ENCODE data around the gene MRPS31.
"Not testable (repeated sequence)": the region's sequence is repeated elsewhere in the genome, so short reads cannot be mapped to it uniquely, and the experiment has no call there.

Gene MRPS31

GRCh38 chr13:40790154-40790616 is 19.2 kb upstream of the MRPS31 start:
- Histone ChIP-seq H3K9me3 (ENCODE audit: insufficient read depth, low read length) (no peaks in the 10 kb centered on the region), H3F3A (ENCODE audit: insufficient read depth) (0 out of 2 replicates have a peak, but pooled peaks cover 5% of the 10 kb centered on the region), H3K36me3 (ENCODE audit: low read length) (no peaks in the 10 kb centered on the region), H3K9ac (ENCODE audit: low read length) (peak overlapping the region; percentile 82), H2AFZ (ENCODE audit: low read depth, low read length, severe bottlenecking) (peak overlapping the region; percentile 68), H3K9me2 (replicated peaks; ENCODE audit: insufficient read depth, low read length) (no peaks in the 10 kb centered on the region), H3K27me3 (ENCODE audit: low read length) (no peaks in the 10 kb centered on the region), H3K79me2 (ENCODE audit: insufficient read depth, low read length) (peaks cover 11% of the 10 kb centered on the region; the same call in 1 of the 2 replicates), H4K20me1 (ENCODE audit: low read depth, low read length) (no peaks in the 10 kb centered on the region), H3K4me3 (ENCODE audit: insufficient read depth, low read length, poor library complexity, severe bottlenecking) (peak overlapping the region; percentile 66), H3K27ac (ENCODE audit: low read depth, low read length) (peak overlapping the region; percentile 67), H3K4me2 (ENCODE audit: low read depth, low read length, poor library complexity, severe bottlenecking) (peak overlapping the region; percentile 71)
- TF ChIP-seq CTCF (IDR thresholded peaks at IDR 0.05; ENCODE audit: insufficient read depth, low read length, poor library complexity, severe bottlenecking) = no peak
- no peak for TF ChIP-seq EZH2phosphoT487 (conservative IDR thresholded peaks at IDR 0.05; ENCODE audit: low read length)

- Histone ChIP-seq H3K36me3 (ENCODE audit: low read length) (no peaks in the 10 kb centered on the region), H3K9me3 (ENCODE audit: insufficient read depth, low read length) (no peaks in the 10 kb centered on the region), H3F3A (ENCODE audit: insufficient read depth) (0 out of 2 replicates have a peak, but pooled peaks cover 5% of the 10 kb centered on the region), H3K4me2 (ENCODE audit: low read depth, low read length, poor library complexity, severe bottlenecking) (peak within 1 kb of the TSS; percentile 71), H3K79me2 (ENCODE audit: insufficient read depth, low read length) (peaks cover 11% of the 10 kb centered on the region; the same call in 1 of the 2 replicates), H3K4me3 (ENCODE audit: insufficient read depth, low read length, poor library complexity, severe bottlenecking) (peak within 1 kb of the TSS; percentile 66), H3K9me2 (replicated peaks; ENCODE audit: insufficient read depth, low read length) (no peaks in the 10 kb centered on the region), H3K9ac (ENCODE audit: low read length) (peak within 1 kb of the TSS; percentile 82), H3K27me3 (ENCODE audit: low read length) (no peaks in the 10 kb centered on the region), H2AFZ (ENCODE audit: low read depth, low read length, severe bottlenecking) (peak within 1 kb of the TSS; percentile 84), H4K20me1 (ENCODE audit: low read depth, low read length) (no peaks in the 10 kb centered on the region), H3K27ac (ENCODE audit: low read depth, low read length) (peak within 1 kb of the TSS; percentile 67)
- no peak for TF ChIP-seq CTCF (IDR thresholded peaks at IDR 0.05; ENCODE audit: insufficient read depth, low read length, poor library complexity, severe bottlenecking)
- TF ChIP-seq EZH2phosphoT487 (conservative IDR thresholded peaks at IDR 0.05; ENCODE audit: low read length) = no peak
These were observed 18.5 kb upstream of the MRPS31 start, which contains the start of gene SLC25A15 for GRCh38 chr13:40789275-40790153. Gene SLC25A15, plus strand, starts transcription at chr13:40789611. Its CDS starts 3,616 bp downstream, at chr13:40793227.

GRCh38 chr13:40788540-40789274 is 17.7 kb upstream of the MRPS31 start:
- not testable (repeated sequence) for H3K36me3 ChIP-seq (ENCODE audit: low read length); H3K9me2 ChIP-seq (replicated peaks; ENCODE audit: insufficient read depth, low read length); H3K27me3 ChIP-seq (ENCODE audit: low read length); H4K20me1 ChIP-seq (ENCODE audit: low read depth, low read length); H3K9me3 ChIP-seq (ENCODE audit: insufficient read depth, low read length); H3F3A ChIP-seq (ENCODE audit: insufficient read depth)
- H3K9ac ChIP-seq (ENCODE audit: low read length) = peak overlapping the region; percentile 82
- peak overlapping the region; percentile 71 for H3K4me2 ChIP-seq (ENCODE audit: low read depth, low read length, poor library complexity, severe bottlenecking)
- H3K4me3 ChIP-seq (ENCODE audit: insufficient read depth, low read length, poor library complexity, severe bottlenecking) = peak overlapping the region; percentile 66
- peak overlapping the region; percentile 84 for H2AFZ ChIP-seq (ENCODE audit: low read depth, low read length, severe bottlenecking)
- peak overlapping the region; percentile 67 for H3K27ac ChIP-seq (ENCODE audit: low read depth, low read length)
- peaks cover 11% of the 10 kb centered on the region; the same call in 1 of the 2 replicates for H3K79me2 ChIP-seq (ENCODE audit: insufficient read depth, low read length)
